ENCODE data around the gene CARD10. TPM values are rescaled to one million over a fixed set of nuclear protein-coding genes. Genes with fewer than 3 reads are reported as not detected.

Gene CARD10
- polyA plus RNA-seq, 3 donors: 0.03 TPM; not detected in 2

GRCh38 chr22:37448516-37449127, 70.6 kb downstream of the CARD10 start:
- intact Hi-C loops (cut with micrococcal nuclease): no loop called here

GRCh38 chr22:37445501-37445900, 73.7 kb downstream of the CARD10 start:
- Histone ChIP-seq H3K4me3 (replicated peaks in 1 of 3; ENCODE audit: low read depth in 2 of 3, low read length in 3 of 3) (no peak overlapping the region), H3K4me1 (ENCODE audit: control insufficient read depth in 1 of 2, insufficient read depth in 2 of 2, low read length in 2 of 2) (peaks cover 32 to 45% of the 10 kb centered on the region in 2 donors), H3K27me3 (ENCODE audit: control insufficient read depth in 2 of 2, insufficient read depth in 2 of 2, low read length in 2 of 2) (peaks cover 0 to 5% of the 10 kb centered on the region in 2 donors), H2AFZ (ENCODE audit: insufficient read depth, low read depth, low read length, poor library complexity, severe bottlenecking) (no peak overlapping the region), H4K20me1 (ENCODE audit: insufficient read depth, low read length) (no peaks in the 10 kb centered on the region), H3K9me3 (replicated peaks in 1 of 2; ENCODE audit: control insufficient read depth in 1 of 2, insufficient read depth in 1 of 2, low read length in 2 of 2) (peaks cover 5 to 7% of the 10 kb centered on the region in 2 donors), H3K79me2 (ENCODE audit: insufficient read depth, low read length) (no peaks in the 10 kb centered on the region), H3K36me3 (replicated peaks in 1 of 2; ENCODE audit: control insufficient read depth in 1 of 2, insufficient read depth in 2 of 2, low read length in 2 of 2) (no peaks in the 10 kb centered on the region), H3K4me2 (replicated peaks; ENCODE audit: extremely low read depth, low read length, poor library complexity, severe bottlenecking) (no peak overlapping the region), H3K27ac (ENCODE audit: low read depth in 1 of 2, low read length in 2 of 2) (no peak overlapping the region), H3K9ac (ENCODE audit: insufficient read depth, low read length, poor library complexity, severe bottlenecking) (no peak overlapping the region)
- Mint-ChIP-seq H3K9me3 (peaks cover 3 to 12% (median 9%) of the 10 kb centered on the region in 7 donors), H3K4me3 (no peak overlapping the region), H3K36me3 (peaks cover 0 to 2% of the 10 kb centered on the region in 2 donors), H3K27ac (no peak overlapping the region), H3K4me1 (peaks cover 30% of the 10 kb centered on the region), H3K27me3 (ENCODE audit: low read depth in 3 of 3) (peaks cover 13 to 15% (median 14%) of the 10 kb centered on the region in 3 donors)
- no peak for TF ChIP-seq CTCF (IDR thresholded peaks at IDR 0.05)
- 81% methylated on average over 6 of the region's 9 CpGs for WGBS (ENCODE audit: insufficient coverage)
- no peak for DNase-seq
- intact Hi-C loops (cut with micrococcal nuclease): no loop called here

More at GRCh38 chr22:37448516-37449127, 70.6 kb downstream of the CARD10 start:
- no peaks in the 10 kb centered on the region for H3K36me3 ChIP-seq (replicated peaks in 1 of 2; ENCODE audit: control insufficient read depth in 1 of 2, insufficient read depth in 2 of 2, low read length in 2 of 2)
- H3K79me2 ChIP-seq (ENCODE audit: insufficient read depth, low read length): no peaks in the 10 kb centered on the region
- H2AFZ ChIP-seq (ENCODE audit: insufficient read depth, low read depth, low read length, poor library complexity, severe bottlenecking): no peak overlapping the region
- Mint-ChIP-seq H3K4me3 (no peak overlapping the region), H3K27ac (no peak overlapping the region), H3K9me3 (peaks cover 0 to 1% (median 0%) of the 10 kb centered on the region in 7 donors), H3K27me3 (ENCODE audit: low read depth in 3 of 3) (peaks cover 9 to 11% (median 11%) of the 10 kb centered on the region in 3 donors), H3K36me3 (no peaks in the 10 kb centered on the region), H3K4me1 (peaks cover 20% of the 10 kb centered on the region)
- no peaks in the 10 kb centered on the region for H3K9me3 ChIP-seq (replicated peaks in 1 of 2; ENCODE audit: control insufficient read depth in 1 of 2, insufficient read depth in 1 of 2, low read length in 2 of 2)
- no peak for TF ChIP-seq CTCF (IDR thresholded peaks at IDR 0.05)
- H3K27me3 ChIP-seq (ENCODE audit: control insufficient read depth in 2 of 2, insufficient read depth in 2 of 2, low read length in 2 of 2): no peaks in the 10 kb centered on the region
- H3K4me1 ChIP-seq (ENCODE audit: control insufficient read depth in 1 of 2, insufficient read depth in 2 of 2, low read length in 2 of 2): peaks cover 24 to 30% of the 10 kb centered on the region in 2 donors
- H3K4me2 ChIP-seq (replicated peaks; ENCODE audit: extremely low read depth, low read length, poor library complexity, severe bottlenecking): no peak overlapping the region
- no peak overlapping the region for H3K27ac ChIP-seq (ENCODE audit: low read depth in 1 of 2, low read length in 2 of 2)
- no peak overlapping the region for H3K9ac ChIP-seq (ENCODE audit: insufficient read depth, low read length, poor library complexity, severe bottlenecking)
- no peaks in the 10 kb centered on the region for H4K20me1 ChIP-seq (ENCODE audit: insufficient read depth, low read length)
- WGBS (ENCODE audit: insufficient coverage): 95% methylated on average over 17 of the region's 18 CpGs
- H3K4me3 ChIP-seq (replicated peaks in 1 of 3; ENCODE audit: low read depth in 2 of 3, low read length in 3 of 3): no peak overlapping the region
- no peak for DNase-seq
